CD4-positive, alpha-beta T cell treated with Interleukin-6 for 4 hours (primary cell): ENCODE measurements around the gene ZNRF3.
"Not testable (repeated sequence)": the region's sequence is repeated elsewhere in the genome, so short reads cannot be mapped to it uniquely, and the experiment has no call there.

Experiments
- DNase-seq: peaks from one replicate; pipeline ENCODE4 v3.0.0-alpha.2; 2020; ENCODE audit warnings: mixed read lengths

ZNRF3 gene

DNA sequence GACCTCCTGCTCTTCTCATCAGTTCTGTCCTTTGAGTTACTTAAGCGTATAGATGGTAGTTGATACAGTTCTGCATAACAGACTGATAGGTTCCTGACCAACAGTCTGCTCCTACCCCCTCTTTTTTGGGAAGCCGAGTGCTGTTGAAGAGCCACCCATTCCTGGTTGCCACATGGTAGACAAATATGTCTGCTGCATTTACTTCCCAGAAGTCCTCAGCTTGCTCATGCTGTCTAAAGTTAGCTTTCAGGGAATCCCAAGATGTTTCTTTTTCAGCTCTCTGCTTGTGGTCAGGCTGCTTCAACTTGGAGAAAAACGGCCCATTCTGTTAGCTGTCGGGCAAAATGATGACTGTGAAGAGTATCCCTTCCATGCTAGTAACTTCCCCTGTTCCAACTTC, 129.6 kb downstream of the ZNRF3 start:
- DNase-seq: no peak

DNA sequence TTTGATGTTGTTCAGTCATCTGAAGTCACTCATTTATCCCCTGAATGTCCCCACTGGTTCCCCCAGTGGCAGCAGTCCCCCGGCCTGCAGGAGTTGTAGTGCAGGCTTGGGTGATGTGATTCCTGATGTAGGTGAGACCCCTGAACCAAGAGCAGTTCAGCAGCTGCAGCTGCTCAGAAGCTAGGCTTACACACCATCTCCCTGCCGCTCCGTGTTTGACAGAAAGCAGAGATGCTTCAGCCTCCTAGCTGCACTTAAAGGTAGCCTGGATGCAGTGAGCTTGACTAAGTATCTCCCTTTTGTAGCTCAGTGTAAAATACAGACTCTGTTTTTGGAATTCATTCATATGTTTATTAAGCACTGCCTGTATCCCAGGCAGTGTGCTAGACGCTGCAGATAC, 130.9 kb downstream of the ZNRF3 start:
- no peak for DNase-seq

DNA sequence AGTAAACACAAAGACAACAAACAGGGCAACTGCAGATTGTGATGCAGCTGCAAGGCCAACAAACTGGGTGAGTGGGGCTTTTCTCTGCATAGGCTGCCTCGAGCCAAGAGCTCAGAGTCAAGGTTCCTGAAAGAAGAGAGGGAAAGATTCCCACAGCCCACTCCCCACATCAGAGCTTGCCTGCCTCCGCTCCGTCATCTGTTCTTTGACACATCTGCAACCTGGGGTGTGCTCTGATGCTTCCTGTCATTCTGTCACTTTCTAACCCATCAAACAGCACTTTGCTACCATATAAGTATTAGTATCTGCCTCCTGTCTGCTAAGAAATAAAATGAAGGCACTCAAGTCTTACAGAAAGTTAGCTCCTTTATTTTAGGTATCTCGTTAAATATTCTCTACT, 131.4 kb downstream of the ZNRF3 start:
- no peak for DNase-seq

DNA sequence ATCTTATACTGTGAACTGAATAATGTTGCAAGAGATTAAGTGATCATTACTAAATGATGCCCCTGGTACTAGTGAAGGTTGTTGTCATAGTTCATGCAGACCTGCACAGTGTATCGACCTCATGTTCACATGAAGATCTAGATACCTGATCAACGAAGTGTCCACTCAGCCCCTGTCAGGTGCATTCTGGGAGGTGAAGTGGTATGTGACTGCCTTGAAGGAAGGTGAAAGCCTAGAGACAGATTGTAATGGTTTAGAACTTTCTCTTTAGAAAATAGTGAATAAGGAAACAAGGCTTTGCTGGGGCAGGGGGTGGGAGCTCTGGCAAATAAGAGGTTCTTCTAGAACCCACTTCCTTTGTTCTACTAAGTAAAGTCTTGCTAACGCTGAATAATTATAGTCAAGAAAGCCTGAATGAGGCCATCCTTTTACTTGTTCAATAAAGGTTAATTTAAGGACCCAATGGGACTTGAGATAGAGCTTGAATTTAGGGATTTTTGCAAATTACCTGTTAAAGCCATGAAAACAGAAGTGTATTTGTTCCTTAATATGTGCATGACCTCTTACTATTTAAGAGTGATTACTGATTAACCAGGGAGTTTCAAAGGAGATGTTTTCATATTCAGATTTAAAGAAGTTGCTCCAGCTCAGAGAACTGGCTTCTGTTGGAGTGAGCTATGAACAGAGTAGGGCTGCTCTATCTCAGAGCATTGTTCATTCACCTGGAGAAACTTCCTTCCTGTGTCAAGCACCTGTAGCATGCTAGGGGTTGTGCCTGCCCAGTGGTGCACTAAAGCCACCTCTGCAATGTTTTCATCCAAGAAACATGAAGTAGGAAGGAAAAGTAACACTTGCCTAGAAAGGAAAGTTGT, 132.9 kb downstream of the ZNRF3 start:
- no peak for DNase-seq

DNA sequence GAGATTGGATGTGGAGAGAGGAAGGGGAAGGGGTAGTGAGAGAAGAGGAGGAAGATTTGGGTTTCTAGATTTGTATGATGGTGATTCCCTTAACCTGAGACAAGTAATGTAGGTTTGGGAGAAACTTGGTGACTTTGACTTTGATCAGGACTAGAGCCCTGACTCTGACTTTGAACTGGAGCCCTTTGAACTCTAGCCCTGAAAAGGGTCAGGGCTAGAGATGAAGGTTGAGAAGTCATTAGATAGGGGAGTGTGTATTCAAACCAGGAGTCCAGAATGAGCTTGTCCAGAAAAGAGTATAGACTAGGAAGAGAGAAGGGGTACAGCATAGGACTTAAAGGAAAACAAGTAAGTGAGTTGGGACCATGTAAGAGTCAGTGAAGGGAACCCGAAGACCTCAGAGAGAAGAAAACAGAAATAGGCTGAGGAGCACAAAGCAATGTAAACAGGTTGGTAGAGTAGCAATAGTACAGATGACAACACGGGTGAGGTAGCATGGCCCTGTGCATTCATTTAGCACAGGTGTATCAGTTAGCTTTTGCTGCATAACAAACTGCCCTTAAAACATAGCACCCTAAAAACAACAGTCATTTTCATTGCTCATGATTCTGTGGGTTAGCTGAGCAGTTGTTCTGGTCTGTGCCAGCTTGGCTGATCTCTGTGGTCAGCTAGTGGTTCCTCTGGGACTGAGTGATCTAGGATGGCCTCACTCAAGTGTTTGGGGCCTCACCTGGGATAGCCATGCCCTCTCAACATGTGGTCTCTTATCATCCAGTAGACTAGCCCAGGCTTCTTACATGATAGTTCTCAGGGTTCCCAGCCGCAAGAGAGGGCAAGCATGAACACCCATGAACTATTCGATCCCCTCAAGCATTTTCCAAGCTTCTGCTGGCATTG, 135.2 kb downstream of the ZNRF3 start:
- DNase-seq: no peak

GRCh38 chr22:29022101-29022817, 138.9 kb downstream of the ZNRF3 start:
- DNase-seq: no peak

DNA sequence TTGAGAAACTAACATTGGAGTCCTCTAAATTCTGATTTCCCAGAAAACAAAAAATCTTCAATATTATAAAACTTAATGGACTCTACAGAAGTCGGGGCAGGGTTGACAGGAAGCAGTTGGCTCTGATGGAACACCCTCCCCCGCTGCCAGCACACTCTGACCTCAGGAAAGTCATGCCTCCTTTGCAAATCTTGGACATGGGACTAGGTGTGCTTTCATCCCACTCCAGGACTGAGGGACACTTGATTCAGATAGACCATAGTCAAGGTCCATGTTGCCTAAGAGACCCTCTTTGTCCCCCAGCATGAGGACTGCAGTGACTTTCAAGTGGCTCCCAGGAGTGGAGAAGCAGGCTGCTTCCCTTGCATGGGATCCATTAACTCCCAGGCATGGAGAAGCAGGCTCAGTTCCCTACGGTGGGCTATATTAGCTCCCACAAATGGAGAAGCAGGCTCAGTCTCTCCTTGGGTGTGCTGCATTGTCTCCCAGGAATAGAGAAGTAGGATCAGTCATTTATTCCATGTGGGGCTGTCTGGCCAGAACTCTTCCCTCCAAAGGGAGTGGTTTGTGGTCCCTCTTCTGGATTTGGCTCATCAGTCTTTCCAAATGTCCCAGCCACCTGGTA, 139.9 kb downstream of the ZNRF3 start:
- no peak for DNase-seq

- DNase-seq: no peak
Observed at GRCh38 chr22:29026579-29026978, 143.2 kb downstream of the ZNRF3 start.

GRCh38 chr22:29028468-29028867, 145.1 kb downstream of the ZNRF3 start:
- DNase-seq: no peak

- no peak for DNase-seq
Observed at GRCh38 chr22:29029202-29030000, 146.0 kb downstream of the ZNRF3 start.

- DNase-seq: peak; percentile 3
Observed at GRCh38 chr22:29030016-29030617, 146.7 kb downstream of the ZNRF3 start.

GRCh38 chr22:29030618-29031226, 147.3 kb downstream of the ZNRF3 start:
- DNase-seq: no peak

DNA sequence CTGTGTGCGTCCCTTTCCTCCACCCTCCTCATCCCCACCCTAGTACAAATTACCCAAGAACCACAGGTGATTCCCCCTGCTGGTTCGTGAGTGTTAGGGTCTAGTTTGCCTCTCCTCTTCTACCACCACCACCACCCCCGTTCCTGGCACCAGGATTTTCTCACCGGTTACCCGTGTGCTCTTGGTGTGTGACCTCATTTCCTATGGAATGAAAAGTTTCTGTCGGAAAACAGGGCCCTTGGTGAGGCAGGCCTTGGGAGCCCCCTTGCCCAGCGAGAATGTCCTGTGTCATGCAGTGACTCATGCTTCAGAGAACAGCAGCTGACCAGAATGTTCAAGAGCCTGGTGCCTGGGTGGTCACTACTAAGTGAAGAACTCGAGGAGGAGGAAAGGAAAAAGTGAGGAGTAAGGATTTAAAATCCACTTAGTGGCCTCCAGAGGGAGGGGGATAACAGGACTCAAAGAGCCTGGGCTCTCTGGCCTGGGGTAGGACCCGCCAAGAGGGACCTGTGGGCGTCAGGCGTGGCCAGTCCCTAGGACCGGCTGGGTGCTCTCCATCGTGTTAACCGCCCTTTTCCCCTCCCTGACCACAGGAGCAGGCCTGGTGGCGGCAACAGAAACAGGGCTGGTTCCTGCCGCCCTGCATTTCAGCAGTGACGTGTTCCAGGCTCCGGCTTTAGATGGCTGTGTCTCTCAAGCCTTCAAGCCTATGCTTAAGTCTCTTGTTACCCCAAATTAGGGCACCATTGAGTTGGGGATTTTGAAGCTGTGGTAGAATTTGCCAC, 148.0 kb downstream of the ZNRF3 start:
- DNase-seq: no peak

DNA sequence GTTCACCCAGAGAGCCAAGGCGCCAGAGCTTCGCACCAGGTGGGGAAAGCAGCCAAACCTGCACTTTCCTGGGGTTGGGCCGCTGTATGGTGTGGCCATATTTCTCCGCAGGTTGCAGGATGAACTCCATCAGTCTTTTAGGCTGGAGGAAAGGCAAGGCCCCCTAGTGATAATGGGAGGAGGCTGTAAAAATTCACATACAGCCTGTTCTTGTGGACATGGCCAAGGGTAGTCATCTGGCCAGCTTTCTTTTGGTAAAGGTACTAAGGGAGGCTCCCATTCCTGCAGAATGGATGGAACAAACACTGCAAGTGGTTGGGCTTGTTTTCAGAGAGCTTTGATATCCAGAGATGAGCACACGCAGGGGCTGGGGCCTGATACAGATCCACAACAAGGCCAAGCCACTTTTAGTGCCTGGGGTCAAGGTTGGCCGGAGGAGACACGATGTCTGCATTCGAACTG, 148.7 kb downstream of the ZNRF3 start:
- DNase-seq: no peak

DNA sequence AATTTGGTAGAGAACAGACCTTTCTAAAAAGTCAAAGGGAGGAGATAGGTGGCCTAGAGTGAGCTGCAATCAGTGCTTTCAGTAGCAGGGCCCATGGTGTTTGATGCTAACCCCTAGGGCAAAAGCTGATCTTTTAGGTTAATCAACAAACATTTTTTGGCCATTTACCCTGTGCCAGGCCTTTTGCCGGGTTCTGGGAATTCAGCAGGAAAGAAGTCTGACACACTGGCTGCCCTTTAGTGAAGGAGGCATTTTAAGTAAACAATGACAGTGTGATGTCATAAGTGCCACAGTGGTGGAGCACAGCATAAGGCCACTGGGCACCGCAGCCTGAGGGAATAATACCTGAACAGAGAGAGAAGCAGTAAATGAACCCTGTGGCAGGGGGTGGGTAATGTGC, 149.2 kb downstream of the ZNRF3 start:
- no peak for DNase-seq

DNA sequence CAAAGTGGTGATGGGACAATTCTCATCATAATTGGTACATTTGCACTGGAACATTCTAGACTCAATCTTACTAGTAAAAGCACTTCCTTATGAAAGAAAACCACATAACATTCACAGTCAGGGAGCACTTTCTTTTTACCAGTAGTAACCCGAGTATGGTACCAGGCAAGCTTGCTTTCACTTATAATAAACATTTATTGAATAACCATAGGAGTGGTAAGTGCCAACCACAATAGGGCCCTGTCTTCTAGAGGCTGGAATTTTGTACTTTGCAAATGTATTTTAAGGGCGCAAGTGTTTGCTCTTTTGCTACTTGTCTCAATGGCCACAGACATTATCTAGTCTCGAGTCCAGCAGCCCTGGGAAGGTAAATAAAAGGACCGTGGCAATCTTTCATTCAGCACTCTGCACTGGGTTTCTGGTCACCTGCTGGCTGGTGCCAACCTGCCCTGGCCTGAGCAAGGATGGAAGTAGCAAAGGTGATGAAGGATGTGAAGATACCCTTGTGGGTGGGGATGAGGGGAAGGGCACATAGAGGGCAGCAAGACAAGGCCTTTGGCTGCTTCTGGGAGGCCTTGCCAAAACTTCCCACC, 154.1 kb downstream of the ZNRF3 start:
- DNase-seq: no peak

DNA sequence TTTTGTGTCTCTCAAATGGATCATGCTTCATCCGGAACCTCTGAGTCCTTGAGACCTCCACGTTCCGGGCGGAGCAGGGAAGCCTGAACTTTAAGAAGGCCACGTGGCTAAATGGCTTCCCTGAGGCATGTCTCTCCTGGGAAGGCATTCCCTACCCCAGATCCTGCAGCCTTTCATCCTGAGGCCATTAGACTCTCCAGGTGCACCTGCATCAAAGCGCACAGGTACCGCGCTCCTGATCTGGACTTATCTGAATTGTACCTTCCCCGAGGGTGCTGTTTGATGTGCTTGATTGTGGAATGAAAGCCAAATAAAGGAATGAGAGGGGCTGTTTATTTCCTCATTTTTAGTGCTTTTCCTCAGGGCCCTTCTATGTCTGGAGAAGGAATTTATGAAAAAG, 155.8 kb downstream of the ZNRF3 start:
- DNase-seq: no peak

- not testable (repeated sequence) for DNase-seq
Observed at GRCh38 chr22:29039684-29040083, 156.3 kb downstream of the ZNRF3 start.
